Vagina (tissue), 2 donors: ENCODE data around the gene RUNDC3A.

Source experiments
- CTCF ChIP-seq, 3 experiments: fragments of 450-650 bp in 2 of 3; fragments of 200-600 bp in 1 of 3; sonication (generic) in 1 of 3; IDR thresholded peaks; one replicate each; pipeline ENCODE4 v1.5.1; 2017 to 2019; ENCODE audit warnings: antibody characterized with exemption in 3 of 3, mild to moderate bottlenecking in 2 of 3, moderate library complexity in 2 of 3
- POLR2A ChIP-seq, 2 donors: fragments of 450-650 bp; IDR thresholded peaks; one replicate each; pipeline ENCODE4 v1.6.1; 2017; ENCODE audit warnings: antibody characterized with exemption in 2 of 2, mild to moderate bottlenecking in 2 of 2, moderate library complexity in 2 of 2
- POLR2AphosphoS5 ChIP-seq, 2 donors: sonication (generic); formaldehyde crosslinking; IDR thresholded peaks; one replicate each; pipeline ENCODE4 v1.9.0; 2017; ENCODE audit warnings: antibody characterized with exemption in 2 of 2, mild to moderate bottlenecking in 2 of 2, low read depth in 1 of 2; ENCODE audit not compliant: insufficient read depth in 1 of 2

- TF ChIP-seq CTCF (IDR thresholded peaks at IDR 0.05) (no peak), POLR2A (IDR thresholded peaks at IDR 0.05) (no peak), POLR2AphosphoS5 (IDR thresholded peaks at IDR 0.05; ENCODE audit: insufficient read depth in 1 of 2, low read depth in 1 of 2) (no peak)
Observed at GRCh38 chr17:44312396-44313104, 4.1 kb downstream of the RUNDC3A start.
